AG04450 (cell line): Measurements from ENCODE around the gene SMIM27. TPM values are rescaled to one million over a fixed set of nuclear protein-coding genes. Genes with fewer than 3 reads are reported as not detected.

Source experiments
- CTCF ChIA-PET: fragments of 300-600, 350-600 bp; formaldehyde crosslinking; extraction: SDS; loops from one replicate; lab custom pipeline; 2022; ENCODE audit warnings: antibody characterized with exemption, inconsistent platforms; lab: Charles Lee
- POLR2A ChIA-PET: fragments of 350-600 bp; formaldehyde crosslinking; extraction: SDS; loops from one replicate; lab custom pipeline; 2021; ENCODE audit warnings: antibody characterized with exemption, inconsistent platforms; lab: Yijun Ruan, JAX
- DNase-seq: peaks from one replicate; pipeline ENCODE4 v3.0.0-alpha.2; 2011; ENCODE audit warnings: low read depth, low spot score
- H3K27ac ChIP-seq: one replicate; pipeline ENCODE4 v1.5.1; 2012; ENCODE audit warnings: low read depth, low read length, control low read depth
- H3K27me3 ChIP-seq: one replicate; pipeline ENCODE4 v1.6.0; 2012; ENCODE audit warnings: low read length; ENCODE audit not compliant: control insufficient read depth, insufficient read depth
- H3K4me3 ChIP-seq: 2 replicates; pipeline ENCODE4 v1.5.1; 2011; ENCODE audit warnings: mild to moderate bottlenecking, low read depth, low read length, control low read depth
- H3K9me3 ChIP-seq: 2 replicates; pipeline ENCODE4 v1.5.1; 2012; ENCODE audit warnings: low read length; ENCODE audit not compliant: control insufficient read depth, insufficient read depth
- polyA plus RNA-seq: library from polyadenylated mRNA; depleted of rRNA; stranded (reverse); fragments of >200 nt; gene quantifications from 2 replicates; pipeline ENCODE4 v1.2.3, GENCODE V29; 2011
- TF ChIP-seq, protein P1 (sequence below): IDR thresholded peaks from 2 replicates; pipeline ENCODE4 v1.5.1; 2011; ENCODE audit warnings: low read depth, low read length, control low read depth, inconsistent platforms

The SMIM27 gene
- polyA plus RNA-seq, 1 experiment, result 7.2 TPM

DNA sequence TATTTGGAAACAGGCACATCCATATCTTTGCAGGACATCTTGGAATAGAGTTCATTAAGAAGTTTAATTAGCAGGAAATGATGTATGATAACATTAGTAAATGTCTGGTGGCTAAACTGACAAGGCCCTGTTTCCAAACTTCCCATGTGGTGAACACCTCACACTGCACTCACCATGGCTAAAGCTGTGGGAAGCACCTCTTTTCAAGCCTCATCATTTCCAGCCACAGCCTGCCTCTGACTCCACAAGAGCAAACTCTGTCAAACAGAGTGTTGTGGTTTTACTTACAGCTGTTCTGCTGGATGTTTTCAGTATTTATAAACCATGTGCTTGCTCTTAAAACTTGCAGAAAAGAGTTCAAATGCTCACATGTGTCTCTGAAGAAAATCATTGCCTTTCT, 35.8 kb downstream of the SMIM27 start:
- no peaks in the 10 kb centered on the region for H3K27me3 ChIP-seq
- no peak overlapping the region for H3K4me3 ChIP-seq
- no peak overlapping the region for H3K27ac ChIP-seq
- ChIA-PET CTCF (interaction anchor here (0.7 to 20.3 kb wide), 8 partner anchors 8 to 412 kb away, joined by 3 to 1261 read pairs (median 12); partner anchors contain the start of gene NDUFB6), POLR2A (no interaction called here)
- DNase-seq, result peak; percentile 13
- H3K9me3 ChIP-seq, result no peaks in the 10 kb centered on the region
- TF ChIP-seq, protein P1, sequence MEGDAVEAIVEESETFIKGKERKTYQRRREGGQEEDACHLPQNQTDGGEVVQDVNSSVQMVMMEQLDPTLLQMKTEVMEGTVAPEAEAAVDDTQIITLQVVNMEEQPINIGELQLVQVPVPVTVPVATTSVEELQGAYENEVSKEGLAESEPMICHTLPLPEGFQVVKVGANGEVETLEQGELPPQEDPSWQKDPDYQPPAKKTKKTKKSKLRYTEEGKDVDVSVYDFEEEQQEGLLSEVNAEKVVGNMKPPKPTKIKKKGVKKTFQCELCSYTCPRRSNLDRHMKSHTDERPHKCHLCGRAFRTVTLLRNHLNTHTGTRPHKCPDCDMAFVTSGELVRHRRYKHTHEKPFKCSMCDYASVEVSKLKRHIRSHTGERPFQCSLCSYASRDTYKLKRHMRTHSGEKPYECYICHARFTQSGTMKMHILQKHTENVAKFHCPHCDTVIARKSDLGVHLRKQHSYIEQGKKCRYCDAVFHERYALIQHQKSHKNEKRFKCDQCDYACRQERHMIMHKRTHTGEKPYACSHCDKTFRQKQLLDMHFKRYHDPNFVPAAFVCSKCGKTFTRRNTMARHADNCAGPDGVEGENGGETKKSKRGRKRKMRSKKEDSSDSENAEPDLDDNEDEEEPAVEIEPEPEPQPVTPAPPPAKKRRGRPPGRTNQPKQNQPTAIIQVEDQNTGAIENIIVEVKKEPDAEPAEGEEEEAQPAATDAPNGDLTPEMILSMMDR, result no peak

DNA sequence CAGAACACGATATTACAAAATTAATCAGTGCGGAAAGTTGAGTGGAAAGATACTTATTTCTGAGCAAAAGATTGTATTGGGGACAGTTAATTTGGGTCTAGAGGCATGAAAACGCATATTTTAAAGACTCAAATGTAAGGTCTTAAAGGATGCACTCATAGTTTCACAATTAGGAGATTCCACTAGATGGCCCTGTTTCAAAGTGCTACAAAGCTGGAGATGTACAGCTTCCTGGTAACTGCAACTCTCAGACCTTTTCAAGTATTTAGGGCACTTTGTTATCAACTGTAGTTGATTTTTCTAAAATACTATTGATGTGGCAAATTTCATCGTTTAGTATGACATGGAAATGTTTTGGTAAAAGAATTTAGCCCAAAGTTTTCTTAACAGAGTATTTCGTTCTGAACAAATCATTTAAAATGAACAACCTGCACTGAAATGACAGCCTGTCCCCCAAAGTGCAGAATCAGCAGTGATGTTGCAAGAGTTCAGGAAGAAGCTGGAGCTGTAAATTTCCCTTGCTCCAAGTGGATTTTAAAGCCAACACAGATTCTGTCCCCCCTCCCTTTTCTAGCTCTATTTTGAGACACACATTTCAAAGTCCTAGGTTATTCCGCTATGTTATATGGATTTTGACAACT, 37.1 kb downstream of the SMIM27 start:
- Histone ChIP-seq H3K27ac (no peak overlapping the region), H3K9me3 (no peaks in the 10 kb centered on the region), H3K27me3 (no peaks in the 10 kb centered on the region), H3K4me3 (no peak overlapping the region)
- DNase-seq, result peak; percentile 8
- TF ChIP-seq, protein P1, result peak; percentile 70
- CTCF ChIA-PET, result interaction anchor here (0.7 to 20.3 kb wide), 17 partner anchors 9 to 388 kb away, joined by 3 to 1261 read pairs (median 4); no protein-coding TSS in a partner anchor
- POLR2A ChIA-PET, result interaction anchor here (0.5 kb wide), 1 partner anchor 403 kb away, joined by 5 read pairs; no protein-coding TSS in a partner anchor

DNA sequence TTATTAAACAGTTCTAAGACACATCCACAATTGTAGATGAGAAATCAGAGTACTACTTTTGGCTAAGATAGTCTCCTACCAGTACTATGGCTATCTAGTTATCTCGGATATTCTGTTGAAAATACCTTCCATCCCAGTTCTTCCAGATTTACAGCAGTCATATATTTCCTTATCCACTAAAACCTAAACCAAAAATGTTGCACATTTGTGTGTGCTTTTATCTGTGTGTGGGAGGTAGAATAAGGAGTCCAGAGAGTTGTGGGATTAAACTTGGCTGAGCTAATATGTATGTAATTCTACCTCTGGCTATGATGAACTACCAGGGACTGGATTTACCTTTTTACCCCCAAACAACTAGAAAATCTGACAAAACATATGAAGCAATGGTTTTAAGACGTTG, 38.3 kb downstream of the SMIM27 start:
- CTCF ChIA-PET, result interaction anchor here (1.4 to 20.3 kb wide), 5 partner anchors 10 to 381 kb away, joined by 3 to 1261 read pairs (median 106); no protein-coding TSS in a partner anchor
- Histone ChIP-seq H3K9me3 (no peaks in the 10 kb centered on the region), H3K27me3 (no peaks in the 10 kb centered on the region), H3K27ac (no peak overlapping the region), H3K4me3 (no peak overlapping the region)
- DNase-seq, result no peak
- TF ChIP-seq, protein P1, result no peak
- POLR2A ChIA-PET, result no interaction called here

DNA sequence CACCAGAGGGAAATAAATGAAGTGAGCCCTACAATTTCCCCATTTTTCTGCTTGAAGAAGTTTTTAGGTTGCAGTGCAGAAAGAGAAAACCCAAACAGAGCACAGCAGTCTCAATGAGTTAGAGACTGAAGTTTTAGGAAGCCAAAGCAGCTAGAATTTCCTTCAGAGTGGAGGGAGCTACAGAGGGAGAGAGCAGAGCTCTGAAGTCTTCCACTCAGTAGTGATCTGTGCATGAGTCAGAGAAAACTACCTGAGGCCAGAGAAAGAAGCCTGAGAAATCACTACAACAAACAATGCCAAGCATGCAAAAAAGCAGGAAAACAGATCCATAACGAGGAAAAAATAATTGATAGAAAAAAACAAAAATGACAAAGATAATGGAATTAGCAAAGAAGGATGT, 38.8 kb downstream of the SMIM27 start:
- no peaks in the 10 kb centered on the region for H3K9me3 ChIP-seq
- no peak overlapping the region for H3K4me3 ChIP-seq
- ChIA-PET CTCF (interaction anchor here (5.6 to 20.3 kb wide), 3 partner anchors 11 to 376 kb away, joined by 106 to 1261 read pairs (median 155); no protein-coding TSS in a partner anchor), POLR2A (no interaction called here)
- TF ChIP-seq, protein P1, result no peak
- H3K27ac ChIP-seq, result no peak overlapping the region
- no peak for DNase-seq
- H3K27me3 ChIP-seq, result no peaks in the 10 kb centered on the region
